ENCODE data around the gene SLC35C1.

GRCh38 chr11:45809456-45810395 lies 4.8 kb downstream of the SLC35C1 start:
- TF ChIP-seq CTCF (IDR thresholded peaks at IDR 0.05) (no peak), POLR2A (IDR thresholded peaks at IDR 0.05) (no peak)
